ENCODE data around the gene NWD2.

NWD2 gene

DNA sequence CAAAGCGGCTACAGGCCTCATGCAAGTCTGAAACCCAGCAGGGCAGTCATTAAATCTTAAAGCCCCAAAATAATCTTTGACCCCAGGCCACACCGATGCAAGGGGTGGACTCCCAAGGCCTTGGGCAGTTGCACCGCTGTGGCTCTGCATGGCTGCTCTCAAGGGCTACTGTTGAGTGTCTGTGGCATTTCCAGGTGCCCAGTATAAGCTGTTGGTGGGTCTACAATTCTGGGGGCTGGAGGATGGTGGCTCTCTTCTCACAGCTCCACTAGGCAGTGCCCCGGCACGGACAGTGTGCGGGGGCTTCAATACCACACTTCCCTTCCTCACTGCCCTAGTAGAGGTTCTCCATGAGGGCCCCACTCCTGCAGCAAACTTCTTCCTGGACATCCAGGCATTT, 60.1 kb downstream of the NWD2 start:
- DNase-seq (ENCODE audit: low read depth) = no peak

DNA sequence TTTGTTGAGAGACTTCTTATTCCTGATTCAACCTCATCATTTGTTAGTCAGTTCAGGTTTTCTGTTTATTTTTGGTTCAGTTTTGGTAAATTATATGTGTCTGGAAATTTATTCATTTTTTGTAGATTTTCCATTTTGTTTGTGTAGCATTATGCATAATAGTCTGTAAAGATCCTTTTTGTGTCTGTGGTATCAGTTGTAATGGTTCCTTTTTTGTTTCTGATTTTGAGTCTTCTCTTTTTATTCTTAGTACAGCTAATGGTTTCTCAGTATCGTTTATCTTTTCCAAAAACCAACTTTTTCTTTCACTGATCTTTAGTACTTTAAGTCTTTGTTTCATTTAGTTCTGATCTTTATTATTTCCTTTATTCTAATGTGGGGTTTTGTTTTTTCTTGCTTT, 61.4 kb downstream of the NWD2 start:
- no peak for DNase-seq (ENCODE audit: low read depth)

DNA sequence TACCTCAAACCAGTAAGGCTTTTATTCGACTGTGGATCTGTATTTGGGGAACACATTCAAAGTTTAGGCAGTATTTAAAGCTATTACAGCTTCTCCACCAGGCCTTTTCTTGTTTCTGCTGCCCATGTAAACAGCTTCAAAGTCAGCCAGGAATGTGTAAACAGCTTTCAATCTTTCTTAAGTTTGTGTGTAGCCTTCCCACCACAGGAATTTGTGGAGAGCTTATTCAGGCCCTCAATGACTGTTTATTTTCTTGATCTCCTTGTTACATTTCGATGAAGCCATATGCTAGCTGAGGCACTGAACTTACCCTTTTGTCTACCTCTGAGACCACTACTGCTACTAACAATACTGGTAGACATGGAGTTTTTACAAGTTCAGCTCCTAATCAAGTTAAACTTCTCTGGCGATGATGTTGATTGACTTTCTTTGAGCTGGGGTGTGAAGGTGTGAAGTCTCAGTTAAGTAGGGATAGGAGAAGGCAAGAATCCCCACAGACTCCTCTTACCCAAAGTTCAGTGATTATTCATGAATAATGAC, 72.6 kb downstream of the NWD2 start:
- no peak for DNase-seq (ENCODE audit: low read depth)

DNA sequence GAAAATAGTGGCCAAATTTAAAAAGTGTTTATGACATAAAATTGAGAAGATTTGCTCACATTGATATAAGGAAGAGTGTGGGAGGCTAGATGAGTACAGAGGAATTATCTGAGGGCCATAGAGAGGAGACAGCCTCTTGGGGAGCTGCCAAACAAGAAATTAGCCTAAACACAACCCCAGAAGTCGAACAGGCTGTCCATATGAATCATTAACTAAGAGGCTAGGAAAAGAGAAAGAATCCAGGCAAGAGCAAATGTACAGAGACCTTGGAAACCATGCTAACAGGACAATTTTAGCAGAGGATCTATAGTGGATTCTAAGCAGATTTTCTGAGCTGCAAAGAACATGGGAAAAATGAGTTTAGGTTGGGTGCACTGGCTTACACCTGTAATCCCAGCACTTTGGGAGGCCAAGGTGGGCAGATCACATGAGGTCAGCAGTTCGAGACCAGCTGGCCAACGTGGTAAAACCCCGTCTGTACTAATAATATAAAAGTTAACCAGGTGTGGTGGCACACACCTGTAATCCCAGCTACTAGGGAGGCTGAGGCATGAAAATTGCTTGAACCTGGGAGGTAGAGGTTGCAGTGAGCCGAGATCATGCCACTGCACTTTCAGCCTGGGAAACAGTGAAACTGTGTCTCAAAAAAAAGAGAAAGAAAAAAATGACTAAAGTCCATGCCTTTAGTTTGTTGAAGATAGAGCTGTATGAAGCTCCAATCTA, 76.1 kb downstream of the NWD2 start:
- DNase-seq (ENCODE audit: low read depth) = no peak

DNA sequence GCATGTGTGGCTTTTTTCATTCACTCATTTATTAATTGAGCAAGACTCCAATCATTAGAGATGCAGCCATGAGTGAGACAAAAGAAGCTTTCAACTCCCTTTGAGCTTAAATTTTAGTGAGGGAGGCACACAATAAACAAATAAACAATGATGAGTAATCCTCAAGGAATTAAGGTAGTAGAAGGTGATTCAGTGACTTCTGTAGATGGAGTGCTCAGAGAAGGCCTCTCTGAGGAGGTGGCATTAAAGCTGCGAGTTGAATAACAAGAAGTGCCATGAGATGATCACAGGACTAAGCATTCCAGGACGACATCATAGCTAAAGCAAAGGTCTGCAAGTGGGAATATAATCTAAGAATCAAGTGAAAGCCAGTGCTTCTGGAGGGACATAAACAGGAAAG, 77.6 kb downstream of the NWD2 start:
- no peak for DNase-seq (ENCODE audit: low read depth)

DNA sequence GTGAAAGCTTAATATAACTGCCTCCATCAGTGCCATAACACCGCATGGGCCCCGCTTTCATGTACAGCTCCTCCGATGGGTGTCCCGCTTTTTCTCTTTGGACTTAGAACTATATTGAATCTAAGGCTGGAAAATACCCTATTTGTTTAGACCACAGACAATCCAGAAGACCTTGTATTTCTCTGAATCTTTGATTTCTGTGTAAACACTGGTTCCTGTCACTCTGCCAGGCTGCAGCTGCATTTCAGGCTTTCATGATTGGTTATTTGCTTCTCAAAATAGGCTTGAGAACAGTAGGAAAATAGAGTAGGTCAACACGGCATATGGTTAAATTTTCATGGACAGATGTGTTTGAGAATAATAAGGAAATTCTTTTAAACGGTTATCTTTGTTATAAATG, 80.0 kb downstream of the NWD2 start:
- no peak for DNase-seq (ENCODE audit: low read depth)

DNA sequence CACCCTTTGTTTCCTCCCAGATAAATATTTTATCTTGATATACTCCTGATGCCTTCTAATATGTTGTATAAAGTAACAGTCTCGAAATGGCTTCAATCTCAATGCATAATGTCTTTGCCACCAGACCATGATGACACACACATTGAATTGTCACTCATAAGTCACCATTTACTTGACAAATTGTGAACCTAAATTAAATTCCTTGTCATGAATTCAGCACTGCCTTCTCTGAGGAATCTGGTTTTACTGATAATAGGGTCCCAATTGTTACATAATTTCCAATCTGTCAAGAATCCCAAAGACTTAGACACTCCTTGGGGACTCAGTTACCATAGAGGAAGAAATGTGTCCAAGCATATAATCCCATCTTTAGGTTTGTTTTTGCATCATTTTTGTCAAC, 82.3 kb downstream of the NWD2 start:
- DNase-seq (ENCODE audit: low read depth) = no peak

DNA sequence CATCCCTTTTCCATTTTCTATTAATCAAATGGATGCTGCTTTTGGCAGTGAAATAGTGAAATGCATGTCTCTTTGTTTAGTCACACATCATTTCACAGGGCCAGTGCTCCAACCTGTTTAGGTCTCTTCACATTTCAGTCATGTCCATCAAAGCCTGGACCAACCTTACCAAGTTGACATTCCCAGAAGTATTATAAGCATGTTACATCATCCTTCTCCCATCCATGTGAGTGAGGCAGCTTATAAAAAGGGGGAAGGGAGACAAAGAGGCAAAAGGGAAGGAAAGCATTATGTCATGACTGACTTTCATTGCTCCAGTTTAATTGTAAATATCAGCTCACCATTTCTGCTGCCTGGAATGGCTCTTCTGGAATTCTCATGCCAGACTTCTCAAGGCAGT, 94.4 kb downstream of the NWD2 start:
- no peak for DNase-seq (ENCODE audit: low read depth)

DNA sequence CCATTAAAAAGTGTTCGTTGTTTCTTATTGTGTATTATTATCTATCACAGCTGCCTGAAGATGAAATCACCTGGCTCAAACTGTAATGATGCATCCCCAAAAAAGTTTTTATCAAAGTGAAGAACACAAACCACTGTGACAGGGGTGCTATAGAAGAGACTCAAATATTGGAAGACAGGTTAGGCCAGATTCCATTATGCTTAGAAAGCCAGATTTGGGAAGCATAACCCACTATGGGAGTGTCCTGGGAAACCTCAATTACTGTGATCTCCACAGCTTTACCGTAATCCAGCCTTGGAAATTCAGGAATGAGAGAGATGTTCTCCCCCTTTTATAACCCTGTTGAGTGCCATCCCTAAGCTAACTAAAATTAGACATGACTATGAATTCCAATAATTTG, 114.2 kb downstream of the NWD2 start:
- DNase-seq (ENCODE audit: low read depth) = no peak

DNA sequence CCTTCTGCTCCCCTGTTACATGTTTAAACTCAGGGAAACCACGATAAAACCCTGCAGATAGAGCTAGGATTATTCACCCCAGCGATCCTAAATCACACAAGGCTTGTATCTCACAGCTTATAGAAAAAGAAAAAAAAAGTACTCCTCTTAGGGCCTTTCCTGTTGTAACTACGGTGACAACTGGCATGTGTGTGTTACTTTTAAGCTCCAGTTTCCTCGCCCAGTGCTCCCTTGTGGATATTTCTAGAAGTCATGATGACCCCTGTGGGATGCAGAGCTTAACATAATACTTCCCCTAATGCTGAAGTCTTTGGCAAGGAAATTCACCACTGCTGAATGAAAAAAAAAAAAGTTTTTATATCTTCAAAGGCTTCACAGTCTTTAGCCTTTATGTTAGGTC, 114.7 kb downstream of the NWD2 start:
- DNase-seq (ENCODE audit: low read depth) = no peak

DNA sequence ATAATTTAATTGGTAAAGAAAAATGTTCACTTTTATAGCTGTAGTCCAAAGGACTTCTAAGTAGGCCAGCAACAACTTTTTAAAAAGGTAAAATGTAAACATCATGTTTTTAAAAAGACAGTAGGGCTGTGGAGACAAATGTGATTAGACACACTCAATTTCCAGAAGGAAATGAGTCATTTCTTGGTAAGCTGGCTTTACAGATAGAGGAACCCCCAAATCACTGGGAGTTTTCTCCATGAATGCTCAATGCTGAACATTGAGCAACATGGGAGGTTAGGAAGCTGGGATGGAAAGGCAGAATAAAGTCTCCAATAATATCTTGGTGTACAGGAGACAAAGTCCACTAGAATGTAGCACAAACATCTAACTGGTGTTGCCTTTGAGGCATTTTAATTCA, 121.3 kb downstream of the NWD2 start:
- DNase-seq (ENCODE audit: low read depth) = no peak

DNA sequence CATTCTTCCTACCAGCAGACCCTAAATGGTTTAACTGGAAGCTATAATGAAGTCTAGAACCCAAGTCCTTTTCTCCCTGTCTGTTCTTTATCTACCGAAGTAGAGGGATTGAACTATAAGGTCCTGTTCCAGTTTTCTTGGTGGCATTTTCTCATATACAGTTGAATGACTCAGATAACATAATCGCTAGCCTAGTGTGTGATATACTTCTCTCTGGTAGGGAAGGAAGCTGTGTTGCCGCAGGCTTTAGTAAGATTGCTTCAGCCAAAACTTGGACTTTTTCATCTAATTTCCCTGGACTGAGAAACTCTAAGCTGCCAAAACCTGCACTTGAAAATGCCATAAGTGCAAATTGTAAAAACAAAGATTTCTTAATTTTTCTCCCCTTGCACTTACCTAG, 123.4 kb downstream of the NWD2 start:
- no peak for DNase-seq (ENCODE audit: low read depth)

DNA sequence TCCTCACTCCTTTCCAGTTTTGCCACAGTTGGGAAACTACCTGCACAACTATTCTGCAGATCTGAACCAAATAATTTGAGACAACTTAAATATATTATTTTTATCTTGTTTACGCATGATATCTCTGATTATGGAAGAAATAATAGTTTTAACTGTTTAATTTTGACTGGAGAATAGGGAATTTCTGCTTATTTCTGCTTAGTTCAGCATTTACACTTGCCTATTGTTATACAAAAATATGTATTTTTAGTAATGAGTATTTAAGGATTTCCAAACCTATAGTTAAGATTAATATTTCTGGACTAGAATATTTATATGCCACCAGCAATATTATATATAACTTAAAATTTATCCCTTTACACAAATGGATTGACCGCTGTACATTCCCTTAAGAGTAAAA, 125.5 kb downstream of the NWD2 start:
- DNase-seq (ENCODE audit: low read depth) = no peak

DNA sequence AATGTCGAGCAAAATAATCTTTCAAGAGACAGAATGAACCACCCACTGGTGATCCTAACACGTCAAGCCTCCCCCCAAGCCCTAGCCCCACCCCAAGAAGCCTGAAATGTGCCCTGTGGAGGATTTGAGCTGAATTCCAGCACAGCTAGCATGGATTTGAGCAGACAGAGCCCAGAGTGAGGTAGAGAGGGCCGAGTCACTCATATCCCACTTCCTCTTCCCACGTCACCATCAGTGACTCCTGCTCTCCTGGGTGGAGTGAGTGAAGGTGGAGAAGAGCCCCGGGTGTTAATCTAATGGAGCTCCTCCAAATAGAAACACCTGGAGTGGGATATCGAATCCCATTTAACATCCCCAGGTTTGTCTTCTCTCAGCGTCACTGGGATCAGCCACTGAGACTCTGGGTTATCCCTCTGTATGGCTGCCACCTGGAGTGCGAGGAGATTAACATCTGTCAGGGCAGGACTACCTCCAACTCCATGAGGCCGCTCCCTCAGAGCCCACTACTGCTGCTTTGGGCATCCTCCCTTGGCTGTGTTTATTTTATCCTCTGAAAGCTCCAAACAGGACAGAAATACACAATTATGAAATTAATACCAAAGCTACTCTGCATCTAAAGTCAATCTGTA, 136.6 kb downstream of the NWD2 start:
- DNase-seq (ENCODE audit: low read depth) = no peak

DNA sequence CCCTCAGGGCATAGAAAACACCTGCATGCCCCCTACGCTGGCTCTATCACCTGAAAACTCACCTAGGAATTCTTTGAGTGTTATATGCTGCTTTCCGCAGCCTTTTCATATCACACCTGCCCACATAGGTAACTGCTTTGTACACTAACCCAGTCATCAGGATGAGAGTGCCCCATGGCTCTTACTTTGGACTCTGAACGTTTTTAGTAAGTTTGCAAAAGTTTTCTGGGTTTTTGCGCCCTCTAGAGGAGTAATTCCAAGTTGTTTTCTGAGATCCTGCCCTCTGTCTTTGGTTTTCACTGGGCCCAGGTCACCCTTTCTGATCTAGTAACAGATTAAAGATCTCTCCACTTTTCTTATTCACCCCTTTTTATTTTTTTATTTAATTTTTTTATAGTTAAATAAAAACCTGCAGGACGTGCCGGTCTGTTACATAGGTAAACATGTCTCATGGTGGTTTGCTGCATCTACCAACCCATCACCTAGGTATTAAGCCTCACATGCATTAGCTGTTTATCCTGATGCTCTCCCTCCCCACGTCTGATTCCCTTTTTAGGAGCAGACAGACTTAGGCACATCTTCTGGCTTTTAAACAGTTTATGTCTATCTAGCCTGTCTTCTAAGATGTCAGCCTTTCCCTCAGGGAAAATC, 139.2 kb downstream of the NWD2 start:
- DNase-seq (ENCODE audit: low read depth) = no peak

DNA sequence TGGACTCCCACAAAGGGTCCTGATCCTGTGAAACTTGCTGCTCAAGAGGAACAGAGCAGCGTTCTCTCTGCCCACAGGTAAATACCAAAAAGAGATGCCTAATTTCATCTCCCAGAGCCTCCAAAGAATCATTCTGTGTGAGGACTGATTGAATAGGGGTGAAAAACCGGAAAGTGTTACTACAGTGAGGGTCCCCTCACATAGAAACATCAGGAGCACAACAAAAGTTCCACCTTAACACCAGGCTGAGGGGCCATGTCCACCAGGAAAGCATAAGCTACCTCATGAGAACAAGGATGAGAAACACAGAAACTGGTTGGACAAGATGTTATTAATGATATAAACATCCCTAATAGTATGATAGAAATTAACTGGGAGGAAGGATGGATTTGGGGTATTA, 140.9 kb downstream of the NWD2 start:
- DNase-seq (ENCODE audit: low read depth) = no peak

DNA sequence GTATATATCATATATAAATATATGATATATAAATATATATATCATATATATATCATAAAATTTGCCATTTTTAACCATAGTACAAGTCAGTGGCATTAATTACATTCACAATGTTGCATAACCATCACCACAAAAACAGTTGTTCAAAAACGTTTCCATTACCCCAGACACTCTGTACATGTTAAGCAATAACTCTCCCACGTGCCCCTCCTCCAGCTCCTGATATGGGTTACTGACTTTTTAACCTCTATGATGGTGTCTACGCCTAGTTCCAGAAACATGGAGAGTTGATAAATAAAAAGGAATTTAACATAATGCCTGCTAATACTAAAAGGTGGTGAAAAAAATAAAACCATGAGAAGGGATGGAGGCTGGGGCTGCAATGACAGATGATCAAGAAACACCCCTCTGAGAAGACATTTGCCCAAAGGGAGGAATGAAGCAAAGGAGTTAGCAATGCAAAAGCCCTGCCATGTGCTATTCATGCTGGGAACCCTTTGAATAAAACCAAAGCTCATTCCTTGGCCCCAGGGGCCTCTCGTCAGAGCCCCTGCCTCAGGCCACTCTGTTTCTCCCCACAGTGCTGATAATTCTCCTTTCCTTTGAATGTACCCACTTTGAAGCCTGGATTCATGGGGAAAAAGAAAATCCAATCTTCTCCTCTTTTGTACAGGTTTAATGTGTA, 144.3 kb downstream of the NWD2 start:
- no peak for DNase-seq (ENCODE audit: low read depth)

DNA sequence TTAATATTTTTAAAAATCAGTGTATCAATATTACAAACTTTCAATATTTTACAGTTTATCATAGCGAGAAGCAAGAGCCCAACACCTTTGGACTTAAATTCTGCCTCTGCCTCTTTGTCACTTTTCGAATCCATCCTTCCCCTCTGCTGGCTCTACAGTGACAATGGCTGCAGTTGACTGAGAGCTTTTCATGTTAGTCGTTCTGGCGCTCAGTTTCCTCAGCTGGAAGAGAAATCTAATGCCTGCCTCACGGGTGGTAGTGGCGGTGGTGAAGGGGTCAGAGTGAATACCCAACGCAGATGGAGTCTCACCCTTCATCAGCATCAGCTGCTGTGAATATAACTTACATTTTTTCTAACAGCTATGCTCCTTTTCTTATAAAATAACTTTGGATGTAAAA, 144.8 kb downstream of the NWD2 start:
- no peak for DNase-seq (ENCODE audit: low read depth)

DNA sequence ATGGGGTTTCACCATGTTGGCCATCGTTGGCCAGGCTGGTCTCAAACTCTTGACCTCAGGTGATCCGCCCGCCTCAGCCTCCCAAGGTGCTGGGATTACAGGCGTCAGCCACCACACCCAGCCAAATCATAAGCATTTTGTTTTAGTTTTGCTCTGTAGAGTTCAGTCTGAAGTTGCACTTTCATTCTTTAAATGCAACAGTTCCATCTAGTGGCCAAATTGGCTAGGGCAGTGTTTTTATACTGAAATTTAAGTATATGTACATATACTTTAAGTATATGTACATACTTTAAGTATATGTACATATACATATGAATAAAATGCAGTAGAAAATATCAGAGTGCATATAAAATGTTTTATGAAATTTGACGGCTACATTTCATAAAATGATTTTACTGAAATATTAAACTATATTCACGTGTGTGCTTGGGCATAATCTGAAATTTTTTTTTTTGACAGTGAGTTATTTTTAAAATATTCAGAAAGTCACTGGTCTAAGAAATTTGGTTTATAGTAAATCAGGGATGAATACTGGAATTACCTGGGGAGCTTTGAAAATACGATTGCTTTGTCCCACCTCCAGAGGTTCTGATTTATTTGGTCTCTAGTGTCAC, 145.5 kb downstream of the NWD2 start:
- DNase-seq (ENCODE audit: low read depth) = no peak

DNA sequence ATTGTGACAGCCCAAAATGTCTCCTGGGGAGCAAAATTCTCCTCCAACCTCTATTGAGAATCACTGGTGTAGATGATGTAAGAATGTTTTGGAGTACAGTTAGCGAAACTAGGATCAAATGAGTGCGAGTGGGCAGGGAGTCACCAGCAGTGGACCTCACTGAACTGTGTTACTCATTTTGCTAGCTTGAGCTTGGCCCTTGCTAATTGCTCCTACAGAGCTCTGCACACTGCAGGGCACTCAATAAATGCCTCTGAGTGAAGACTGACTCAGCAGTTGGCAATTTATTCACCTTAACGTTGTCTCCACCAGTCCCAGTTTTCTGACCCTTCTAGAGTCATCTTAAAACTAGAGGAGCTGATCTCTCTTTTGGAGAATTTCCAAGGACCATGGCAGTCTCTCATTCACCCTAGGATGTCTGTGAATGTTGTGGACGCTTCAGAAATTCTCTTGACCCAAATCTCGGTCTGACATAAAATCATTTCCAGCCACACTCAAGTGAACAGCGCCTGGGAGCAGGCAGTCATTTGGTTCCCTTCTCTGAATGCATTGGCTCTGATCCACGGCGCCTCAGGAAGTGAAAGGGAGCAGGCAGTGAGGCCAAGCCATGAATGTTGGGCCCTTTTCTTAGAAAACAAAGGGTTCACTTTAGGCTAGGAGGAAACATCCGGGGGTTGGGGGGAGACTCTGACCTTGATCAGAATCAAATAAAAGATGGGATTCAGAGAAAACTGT, 148.1 kb downstream of the NWD2 start:
- no peak for DNase-seq (ENCODE audit: low read depth)

DNA sequence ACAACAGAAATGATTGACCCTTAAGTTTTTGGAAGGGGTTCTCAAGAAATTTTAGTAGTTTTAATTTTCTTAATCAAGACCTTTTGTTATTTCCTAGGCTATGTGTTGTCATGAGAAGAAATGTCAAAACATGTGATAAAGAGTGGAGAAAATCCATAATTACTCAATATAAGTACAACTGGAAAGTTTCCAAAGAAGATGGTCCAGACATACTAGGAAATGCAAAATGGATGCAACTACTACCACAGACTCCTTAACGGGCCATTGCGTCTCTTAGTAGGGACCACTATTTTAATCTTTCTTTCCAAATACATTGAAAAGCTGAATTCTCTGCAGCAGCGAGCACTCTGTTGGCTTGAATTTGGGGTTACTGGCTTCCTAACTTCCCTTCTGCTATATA, 148.8 kb downstream of the NWD2 start:
- no peak for DNase-seq (ENCODE audit: low read depth)

DNA sequence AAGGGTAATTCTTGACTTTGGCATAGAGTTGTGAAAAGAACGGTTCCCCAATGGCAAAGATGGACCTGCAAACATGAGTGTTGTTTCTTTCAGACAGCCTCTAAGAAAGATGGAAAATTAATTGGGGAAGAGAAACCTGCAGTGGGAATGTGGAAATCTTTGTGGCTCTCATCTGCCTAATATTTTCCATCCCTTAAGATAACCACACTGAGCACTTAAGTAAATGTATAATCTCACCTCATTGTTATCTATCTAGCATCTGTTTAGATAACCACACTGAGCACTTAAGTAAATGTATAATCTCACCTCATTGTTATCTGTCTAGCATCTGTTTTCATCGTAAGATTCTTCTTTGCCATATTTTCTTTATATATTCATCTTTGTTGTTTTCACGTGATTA, 149.3 kb downstream of the NWD2 start:
- no peak for DNase-seq (ENCODE audit: low read depth)

Measured in T follicular helper cell (primary cell).